Right atrium auricular region (tissue), 2 donors: ENCODE data around the gene ATP10D. TPM values are rescaled to one million over a fixed set of nuclear protein-coding genes. Genes with fewer than 3 reads are reported as not detected.

Experiments used
- DNase-seq: peaks from one replicate; pipeline ENCODE4 v3.0.0-alpha.2; 2019; ENCODE audit warnings: low spot score
- H3K27ac ChIP-seq, 2 donors: fragments of 200-600 bp; sonication (generic); 1 replicate in 1 of 2; 2 replicates in 1 of 2; pipeline ENCODE4 v1.5.1; 2016 to 2019
- H3K27me3 ChIP-seq, 2 donors: fragments of 200-600 bp; sonication (generic); one replicate each; pipeline versions ENCODE4 v1.5.1 to v1.6.0; 2017 to 2019
- H3K36me3 ChIP-seq: fragments of 200-600 bp; sonication (generic); one replicate; pipeline ENCODE4 v1.5.1; 2016
- H3K4me1 ChIP-seq, 2 donors: fragments of 200-600 bp; sonication (generic); one replicate each; pipeline versions ENCODE4 v1.5.1 to v1.6.0; 2017 to 2019
- H3K4me3 ChIP-seq, 2 donors: fragments of 200-600 bp; sonication (generic); 1 replicate in 1 of 2; 2 replicates in 1 of 2; pipeline ENCODE4 v1.5.1; 2017 to 2019; ENCODE audit warnings: mild to moderate bottlenecking in 1 of 2, moderate library complexity in 1 of 2
- H3K9me3 ChIP-seq, 2 donors: fragments of 200-600 bp; sonication (generic); one replicate each; pipeline ENCODE4 v1.5.1; 2019
- total RNA-seq, 2 donors: library from RNA; depleted of rRNA; stranded (reverse); fragments of >200 nt; gene quantifications; one replicate each; pipeline ENCODE4 v1.1.0, GENCODE V29; 2016
- TF ChIP-seq, protein P1 (sequence below), 2 donors: fragments of 200-600 bp; sonication (generic); IDR thresholded peaks; one replicate each; pipeline ENCODE4 v1.5.1; 2019; ENCODE audit warnings: antibody characterized with exemption in 2 of 2

Gene ATP10D
- total RNA-seq, 2 donors from 2014 or later, result 6.9 to 8.9 TPM

DNA sequence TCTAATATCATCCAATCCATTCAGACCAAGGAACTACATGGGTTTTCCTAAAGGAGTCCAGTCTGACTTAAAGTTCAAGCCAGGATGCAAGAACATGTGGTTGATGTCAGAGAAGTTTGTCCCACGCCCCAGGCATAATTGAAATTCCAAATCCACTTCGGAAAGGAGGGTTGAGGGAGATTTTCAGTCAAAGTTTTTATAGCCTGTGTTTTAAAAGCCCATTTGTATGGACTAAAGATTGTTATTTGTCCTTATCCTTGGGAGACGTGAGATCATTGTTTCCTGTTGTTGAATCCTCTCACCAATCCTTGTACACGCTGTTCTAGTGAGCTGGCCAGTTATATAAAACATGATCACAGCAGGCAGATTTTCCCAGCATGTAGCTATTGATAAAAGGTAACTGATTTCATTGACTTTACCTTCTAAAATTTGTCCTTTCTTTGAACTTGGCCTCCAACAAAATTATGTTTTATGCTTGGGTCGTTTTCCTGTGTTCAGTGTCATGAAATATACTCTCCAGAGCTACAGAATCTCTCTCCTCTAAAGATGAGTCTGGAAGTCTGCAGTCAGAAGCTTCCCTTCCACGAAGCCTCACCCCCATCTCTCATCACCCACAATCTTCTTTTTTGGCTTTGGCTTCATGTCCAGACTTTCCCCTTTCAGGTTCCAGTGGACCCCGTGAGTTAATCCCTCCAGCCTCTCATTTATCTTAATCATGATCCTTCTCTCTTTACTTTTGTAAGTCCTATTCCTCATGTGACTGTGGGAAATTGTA lies 92.9 kb downstream of the ATP10D start:
- TF ChIP-seq, protein P1, sequence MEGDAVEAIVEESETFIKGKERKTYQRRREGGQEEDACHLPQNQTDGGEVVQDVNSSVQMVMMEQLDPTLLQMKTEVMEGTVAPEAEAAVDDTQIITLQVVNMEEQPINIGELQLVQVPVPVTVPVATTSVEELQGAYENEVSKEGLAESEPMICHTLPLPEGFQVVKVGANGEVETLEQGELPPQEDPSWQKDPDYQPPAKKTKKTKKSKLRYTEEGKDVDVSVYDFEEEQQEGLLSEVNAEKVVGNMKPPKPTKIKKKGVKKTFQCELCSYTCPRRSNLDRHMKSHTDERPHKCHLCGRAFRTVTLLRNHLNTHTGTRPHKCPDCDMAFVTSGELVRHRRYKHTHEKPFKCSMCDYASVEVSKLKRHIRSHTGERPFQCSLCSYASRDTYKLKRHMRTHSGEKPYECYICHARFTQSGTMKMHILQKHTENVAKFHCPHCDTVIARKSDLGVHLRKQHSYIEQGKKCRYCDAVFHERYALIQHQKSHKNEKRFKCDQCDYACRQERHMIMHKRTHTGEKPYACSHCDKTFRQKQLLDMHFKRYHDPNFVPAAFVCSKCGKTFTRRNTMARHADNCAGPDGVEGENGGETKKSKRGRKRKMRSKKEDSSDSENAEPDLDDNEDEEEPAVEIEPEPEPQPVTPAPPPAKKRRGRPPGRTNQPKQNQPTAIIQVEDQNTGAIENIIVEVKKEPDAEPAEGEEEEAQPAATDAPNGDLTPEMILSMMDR (IDR thresholded peaks at IDR 0.05), result no peak
- peaks cover 0 to 27% of the 10 kb centered on the region in 2 donors for H3K4me1 ChIP-seq
- no peaks in the 10 kb centered on the region for H3K9me3 ChIP-seq
- H3K4me3 ChIP-seq, result no peak overlapping the region
- H3K27me3 ChIP-seq, result no peaks in the 10 kb centered on the region
- DNase-seq, result peak; percentile 63
- H3K36me3 ChIP-seq, result peaks cover 50% of the 10 kb centered on the region
- peak overlapping the region; percentile 80 to 86 for H3K27ac ChIP-seq

DNA sequence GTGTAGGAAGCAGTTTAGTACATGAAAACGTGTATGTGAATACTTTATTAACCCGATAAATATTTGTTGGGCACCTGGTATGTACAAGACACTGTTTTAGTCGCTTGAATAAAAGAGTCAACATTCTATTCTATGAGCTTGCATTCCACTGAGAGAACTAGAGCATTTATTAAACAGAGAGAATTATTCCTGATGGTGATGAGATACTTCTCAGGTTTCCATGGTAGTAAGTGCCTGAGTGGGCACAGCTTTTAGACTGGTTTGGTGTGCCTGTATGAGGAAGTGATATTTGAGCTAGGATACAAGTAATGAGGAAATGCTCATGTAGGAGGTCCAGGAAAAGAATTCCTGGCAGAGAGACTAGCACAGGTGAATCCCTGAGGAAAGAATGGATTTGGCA lies 94.2 kb downstream of the ATP10D start:
- no peaks in the 10 kb centered on the region for H3K27me3 ChIP-seq
- H3K36me3 ChIP-seq, result peaks cover 52% of the 10 kb centered on the region
- no peaks in the 10 kb centered on the region for H3K9me3 ChIP-seq
- H3K27ac ChIP-seq, result peak overlapping the region; percentile 80 to 86
- TF ChIP-seq, protein P1 (IDR thresholded peaks at IDR 0.05), result no peak
- H3K4me3 ChIP-seq, result no peak overlapping the region
- peaks cover 0 to 27% of the 10 kb centered on the region in 2 donors for H3K4me1 ChIP-seq
- DNase-seq, result no peak

DNA sequence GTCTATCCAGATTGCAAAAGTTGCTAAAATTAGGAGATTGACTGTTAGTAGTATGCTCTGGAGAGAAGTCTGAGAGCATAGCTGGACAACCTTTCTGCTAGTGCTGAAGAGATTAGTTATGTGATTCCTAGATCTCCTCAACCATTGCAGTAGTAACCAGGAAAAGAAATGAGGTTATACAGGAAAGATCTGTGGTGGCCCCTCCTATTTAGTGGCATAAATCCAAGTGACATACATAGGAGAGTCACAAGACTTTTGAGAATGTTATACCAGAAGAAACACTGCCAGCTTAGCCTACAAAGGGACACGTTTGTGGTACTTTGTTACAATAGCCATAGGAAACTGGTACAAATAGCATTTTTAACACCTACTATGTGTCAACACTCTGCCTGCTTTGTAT lies 105.2 kb downstream of the ATP10D start:
- no peaks in the 10 kb centered on the region for H3K27me3 ChIP-seq
- peaks cover 0 to 13% of the 10 kb centered on the region in 2 donors for H3K9me3 ChIP-seq
- no peak overlapping the region for H3K27ac ChIP-seq
- H3K4me3 ChIP-seq, result no peak overlapping the region
- H3K36me3 ChIP-seq, result peaks cover 44% of the 10 kb centered on the region
- no peak for DNase-seq
- no peaks in the 10 kb centered on the region for H3K4me1 ChIP-seq
- TF ChIP-seq, protein P1 (IDR thresholded peaks at IDR 0.05), result no peak

DNA sequence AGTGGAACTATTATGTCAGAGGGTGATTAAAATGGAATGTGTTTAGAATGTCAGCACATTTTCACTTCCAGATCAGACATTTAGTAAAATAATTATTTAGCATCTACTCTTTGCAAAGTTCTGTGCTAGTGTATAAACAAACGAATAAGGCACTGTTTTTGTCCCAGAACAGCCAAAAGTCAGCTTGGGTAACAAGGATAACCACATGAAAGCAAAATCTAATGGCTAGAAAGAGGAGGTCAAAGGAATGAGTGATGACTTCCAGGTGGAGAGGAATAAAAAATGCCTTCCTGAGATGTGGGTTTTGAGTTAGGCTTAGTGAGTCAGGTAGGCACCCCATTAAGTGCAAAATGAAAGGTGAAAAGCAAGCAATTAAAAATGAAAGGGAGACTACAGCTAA lies 112.6 kb downstream of the ATP10D start:
- no peak overlapping the region for H3K4me3 ChIP-seq
- H3K9me3 ChIP-seq, result no peaks in the 10 kb centered on the region
- H3K27ac ChIP-seq, result no peak overlapping the region
- no peak for DNase-seq
- H3K4me1 ChIP-seq, result peaks cover 0 to 13% of the 10 kb centered on the region in 2 donors
- TF ChIP-seq, protein P1 (IDR thresholded peaks at IDR 0.05), result no peak
- peaks cover 3% of the 10 kb centered on the region for H3K36me3 ChIP-seq
- H3K27me3 ChIP-seq, result no peaks in the 10 kb centered on the region

DNA sequence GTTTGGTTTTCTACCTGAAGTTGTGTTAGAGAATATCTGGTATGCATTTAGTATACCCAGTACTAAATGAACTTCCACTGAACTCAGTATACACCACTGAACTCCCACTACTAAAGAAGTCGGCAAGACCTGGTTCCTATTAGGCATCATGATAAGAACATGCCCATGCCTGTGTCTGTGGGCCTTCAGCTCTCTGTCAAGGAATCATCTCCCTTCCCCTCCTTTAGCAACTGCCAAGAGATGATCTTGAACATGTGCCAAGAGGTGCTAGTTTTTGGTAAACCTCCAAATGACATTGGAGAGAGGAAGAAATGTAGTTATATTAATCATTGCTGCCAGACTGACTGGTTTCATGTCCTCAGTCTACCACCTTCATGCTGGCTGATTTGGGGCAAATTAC lies 113.2 kb downstream of the ATP10D start:
- TF ChIP-seq, protein P1 (IDR thresholded peaks at IDR 0.05), result no peak
- H3K4me1 ChIP-seq, result peaks cover 0 to 13% of the 10 kb centered on the region in 2 donors
- H3K9me3 ChIP-seq, result no peaks in the 10 kb centered on the region
- H3K36me3 ChIP-seq, result peaks cover 4% of the 10 kb centered on the region
- DNase-seq, result no peak
- no peak overlapping the region for H3K4me3 ChIP-seq
- H3K27ac ChIP-seq, result no peak overlapping the region
- no peaks in the 10 kb centered on the region for H3K27me3 ChIP-seq
